ENCODE data around the gene CNTN2.

Gene CNTN2

DNA sequence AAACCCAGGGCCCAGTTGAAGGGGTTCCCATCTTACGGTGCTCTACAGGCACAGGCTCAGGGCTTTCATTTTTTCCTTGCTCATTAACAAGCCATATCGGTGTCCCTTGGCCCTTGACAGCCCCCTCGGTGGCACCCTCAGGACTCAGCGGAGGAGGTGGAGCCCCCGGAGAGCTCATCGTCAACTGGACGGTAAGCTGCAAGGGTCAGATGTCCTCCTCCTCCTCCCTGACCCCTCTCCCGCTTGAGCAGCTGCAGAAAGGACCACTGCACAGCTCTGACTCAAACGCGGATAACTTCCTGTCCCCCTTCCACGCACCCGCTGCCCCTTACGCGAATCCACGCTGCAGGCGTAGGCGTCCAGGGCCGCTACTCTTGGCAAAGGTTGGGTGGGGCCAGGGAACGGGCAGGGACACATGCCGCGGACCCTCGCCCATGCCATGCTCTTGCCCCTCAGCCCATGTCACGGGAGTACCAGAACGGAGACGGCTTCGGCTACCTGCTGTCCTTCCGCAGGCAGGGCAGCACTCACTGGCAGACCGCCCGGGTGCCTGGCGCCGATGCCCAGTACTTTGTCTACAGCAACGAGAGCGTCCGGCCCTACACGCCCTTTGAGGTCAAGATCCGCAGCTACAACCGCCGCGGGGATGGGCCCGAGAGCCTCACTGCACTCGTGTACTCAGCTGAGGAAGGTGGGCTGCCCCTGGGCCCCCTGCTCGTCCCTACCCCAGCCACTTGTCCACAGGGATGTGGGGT lies 26.5 kb downstream of the CNTN2 start:
- TF ChIP-seq, protein P1, sequence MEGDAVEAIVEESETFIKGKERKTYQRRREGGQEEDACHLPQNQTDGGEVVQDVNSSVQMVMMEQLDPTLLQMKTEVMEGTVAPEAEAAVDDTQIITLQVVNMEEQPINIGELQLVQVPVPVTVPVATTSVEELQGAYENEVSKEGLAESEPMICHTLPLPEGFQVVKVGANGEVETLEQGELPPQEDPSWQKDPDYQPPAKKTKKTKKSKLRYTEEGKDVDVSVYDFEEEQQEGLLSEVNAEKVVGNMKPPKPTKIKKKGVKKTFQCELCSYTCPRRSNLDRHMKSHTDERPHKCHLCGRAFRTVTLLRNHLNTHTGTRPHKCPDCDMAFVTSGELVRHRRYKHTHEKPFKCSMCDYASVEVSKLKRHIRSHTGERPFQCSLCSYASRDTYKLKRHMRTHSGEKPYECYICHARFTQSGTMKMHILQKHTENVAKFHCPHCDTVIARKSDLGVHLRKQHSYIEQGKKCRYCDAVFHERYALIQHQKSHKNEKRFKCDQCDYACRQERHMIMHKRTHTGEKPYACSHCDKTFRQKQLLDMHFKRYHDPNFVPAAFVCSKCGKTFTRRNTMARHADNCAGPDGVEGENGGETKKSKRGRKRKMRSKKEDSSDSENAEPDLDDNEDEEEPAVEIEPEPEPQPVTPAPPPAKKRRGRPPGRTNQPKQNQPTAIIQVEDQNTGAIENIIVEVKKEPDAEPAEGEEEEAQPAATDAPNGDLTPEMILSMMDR (conservative IDR thresholded peaks at IDR 0.05; ENCODE audit: low read depth) = no peak
- H3K27ac ChIP-seq = no peak overlapping the region
- POLR2A ChIA-PET (ENCODE audit: low non-redundant PET) = no interaction called here
- CTCF ChIA-PET = interaction anchor here (0.6 to 1.6 kb wide), 4 partner anchors 8 to 416 kb away, joined by 3 to 6 read pairs (median 3); no protein-coding TSS in a partner anchor
- DNase-seq (ENCODE audit: low spot score) = no peak

GRCh38 chr1:205071028-205071409 lies 28.0 kb downstream of the CNTN2 start:
- POLR2A ChIA-PET (ENCODE audit: low non-redundant PET) = interaction anchor here (0.5 kb wide), 1 partner anchor 82 kb away, joined by 3 read pairs; no protein-coding TSS in a partner anchor
- DNase-seq (ENCODE audit: low spot score) = no peak
- CTCF ChIA-PET = interaction anchor here (0.9 to 7.0 kb wide), 2 partner anchors 9 to 186 kb away, joined by 4 to 58 read pairs; no protein-coding TSS in a partner anchor
- TF ChIP-seq, protein P1 (conservative IDR thresholded peaks at IDR 0.05; ENCODE audit: low read depth) = no peak
- no peak overlapping the region for H3K27ac ChIP-seq

DNA sequence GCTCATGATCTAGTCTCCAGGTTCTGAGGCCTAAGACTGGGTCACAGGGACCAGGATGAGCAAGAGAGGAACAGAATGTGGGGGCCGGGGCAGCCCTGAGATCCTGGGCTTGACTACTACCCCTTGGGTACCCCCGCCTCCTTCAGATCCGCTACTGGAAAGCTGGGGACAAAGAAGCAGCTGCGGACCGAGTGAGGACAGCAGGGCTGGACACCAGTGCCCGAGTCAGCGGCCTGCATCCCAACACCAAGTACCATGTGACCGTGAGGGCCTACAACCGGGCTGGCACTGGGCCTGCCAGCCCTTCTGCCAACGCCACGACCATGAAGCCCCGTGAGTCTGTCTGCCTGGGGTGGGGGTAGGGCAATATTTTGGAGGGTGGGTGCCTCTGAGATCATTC lies 28.8 kb downstream of the CNTN2 start:
- no peak for DNase-seq (ENCODE audit: low spot score)
- TF ChIP-seq, protein P1 (conservative IDR thresholded peaks at IDR 0.05; ENCODE audit: low read depth) = no peak
- no peak overlapping the region for H3K27ac ChIP-seq
- CTCF ChIA-PET = interaction anchor here (0.6 to 7.0 kb wide), 5 partner anchors 10 to 313 kb away, joined by 3 to 58 read pairs (median 3); no protein-coding TSS in a partner anchor
- POLR2A ChIA-PET (ENCODE audit: low non-redundant PET) = no interaction called here

GRCh38 chr1:205072286-205072685 lies 29.3 kb downstream of the CNTN2 start:
- no peak for DNase-seq (ENCODE audit: low spot score)
- no peak overlapping the region for H3K27ac ChIP-seq
- POLR2A ChIA-PET (ENCODE audit: low non-redundant PET) = no interaction called here
- CTCF ChIA-PET = interaction anchor here (0.5 to 7.0 kb wide), 6 partner anchors 10 to 312 kb away, joined by 3 to 58 read pairs (median 4); no protein-coding TSS in a partner anchor
- TF ChIP-seq, protein P1 (conservative IDR thresholded peaks at IDR 0.05; ENCODE audit: low read depth) = no peak

GRCh38 chr1:205072881-205073280 lies 29.9 kb downstream of the CNTN2 start:
- DNase-seq (ENCODE audit: low spot score) = peak; percentile 83
- TF ChIP-seq, protein P1 (conservative IDR thresholded peaks at IDR 0.05; ENCODE audit: low read depth) = no peak
- ChIA-PET POLR2A (ENCODE audit: low non-redundant PET) (no interaction called here), CTCF (interaction anchor here (0.5 to 7.0 kb wide), 6 partner anchors 9 to 183 kb away, joined by 3 to 58 read pairs (median 6); no protein-coding TSS in a partner anchor)
- peak overlapping the region; percentile 56 for H3K27ac ChIP-seq

DNA sequence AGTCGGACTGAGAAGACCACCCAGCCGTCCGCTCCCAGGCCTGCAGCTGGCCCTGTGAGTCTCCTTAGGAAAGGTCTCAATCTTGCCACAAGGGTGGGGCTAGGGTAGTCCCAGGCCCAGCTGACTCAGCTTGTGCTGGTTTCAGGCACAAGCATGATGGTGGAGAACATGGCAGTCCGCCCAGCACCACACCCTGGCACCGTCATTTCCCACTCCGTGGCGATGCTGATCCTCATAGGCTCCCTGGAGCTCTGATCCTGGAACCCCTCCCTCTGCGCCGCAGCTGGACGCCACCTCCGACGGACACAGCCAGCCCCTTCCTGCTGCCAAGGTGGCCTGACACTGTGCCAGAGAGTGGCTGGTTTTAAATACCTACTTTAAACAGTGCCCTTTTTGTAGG lies 30.5 kb downstream of the CNTN2 start:
- H3K27ac ChIP-seq = peak overlapping the region; percentile 56
- TF ChIP-seq, protein P1 (conservative IDR thresholded peaks at IDR 0.05; ENCODE audit: low read depth) = no peak
- POLR2A ChIA-PET (ENCODE audit: low non-redundant PET) = no interaction called here
- DNase-seq (ENCODE audit: low spot score) = peak; percentile 62
- CTCF ChIA-PET = interaction anchor here (1.6 to 7.0 kb wide), 3 partner anchors 11 to 183 kb away, joined by 7 to 58 read pairs (median 13); no protein-coding TSS in a partner anchor

Data from RWPE1 (cell line).